NCI-H510A (cell line): Measurements from ENCODE around the gene MED15.

Source experiments
- DNase-seq: peaks from one replicate; lab custom pipeline; 2025; lab: John Stamatoyannopoulos, UW

The MED15 gene

DNA sequence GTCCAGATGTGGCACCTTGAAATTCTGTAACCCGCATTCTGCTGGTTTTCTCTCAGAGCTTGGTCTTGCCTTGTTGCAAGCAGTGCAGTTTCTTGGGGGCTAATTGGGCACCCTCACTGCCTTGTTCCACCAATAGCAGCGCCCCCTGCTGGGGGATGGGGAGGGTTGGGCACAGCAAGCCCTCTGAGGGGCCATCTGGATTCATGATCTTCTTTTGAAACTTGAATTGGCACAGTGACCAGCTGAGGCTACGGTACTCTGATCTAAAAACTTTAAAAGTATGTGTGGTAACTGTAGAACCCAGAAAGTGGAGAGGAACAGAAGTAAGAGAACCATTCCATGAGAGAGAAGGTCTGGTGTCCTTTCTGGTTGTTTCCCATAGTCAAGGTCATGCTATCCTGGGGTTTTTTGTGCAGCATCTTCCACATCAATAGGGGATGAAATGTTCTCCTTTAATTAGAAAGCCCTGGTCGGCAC is 64.2 kb downstream of the MED15 start:
- DNase-seq: no peak

DNA sequence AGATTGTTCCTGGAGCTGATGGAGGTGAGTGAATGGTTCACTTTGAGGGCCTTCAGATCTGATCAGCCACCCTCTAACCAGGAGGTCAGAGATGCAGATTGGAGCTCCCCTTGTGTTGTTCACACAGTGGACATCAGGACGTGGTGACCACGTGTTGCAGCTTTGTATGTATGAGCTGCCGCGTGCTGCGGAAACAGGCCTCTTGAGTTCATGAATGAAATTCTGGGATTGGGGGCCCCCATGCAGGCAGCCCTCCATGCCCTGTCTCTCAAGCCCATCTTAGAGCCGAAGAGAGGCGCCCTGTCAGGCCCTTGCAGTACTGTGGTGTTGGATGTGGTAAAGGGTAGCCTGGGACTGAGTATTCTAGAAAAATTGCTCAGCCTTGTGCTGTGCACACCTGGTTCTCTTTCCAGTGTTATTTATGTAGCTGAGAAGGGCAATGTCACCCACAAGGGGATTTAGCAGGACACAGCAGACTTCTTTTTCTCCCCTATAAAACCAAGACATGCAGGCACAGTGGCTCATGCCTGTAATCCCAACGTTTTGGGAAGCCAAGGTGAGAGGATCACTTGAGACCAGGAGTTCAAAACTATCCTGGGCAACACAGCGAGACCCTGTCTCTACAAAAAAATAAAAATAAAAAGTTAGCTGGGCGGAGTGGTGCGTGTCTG is 64.9 kb downstream of the MED15 start:
- DNase-seq: no peak

DNA sequence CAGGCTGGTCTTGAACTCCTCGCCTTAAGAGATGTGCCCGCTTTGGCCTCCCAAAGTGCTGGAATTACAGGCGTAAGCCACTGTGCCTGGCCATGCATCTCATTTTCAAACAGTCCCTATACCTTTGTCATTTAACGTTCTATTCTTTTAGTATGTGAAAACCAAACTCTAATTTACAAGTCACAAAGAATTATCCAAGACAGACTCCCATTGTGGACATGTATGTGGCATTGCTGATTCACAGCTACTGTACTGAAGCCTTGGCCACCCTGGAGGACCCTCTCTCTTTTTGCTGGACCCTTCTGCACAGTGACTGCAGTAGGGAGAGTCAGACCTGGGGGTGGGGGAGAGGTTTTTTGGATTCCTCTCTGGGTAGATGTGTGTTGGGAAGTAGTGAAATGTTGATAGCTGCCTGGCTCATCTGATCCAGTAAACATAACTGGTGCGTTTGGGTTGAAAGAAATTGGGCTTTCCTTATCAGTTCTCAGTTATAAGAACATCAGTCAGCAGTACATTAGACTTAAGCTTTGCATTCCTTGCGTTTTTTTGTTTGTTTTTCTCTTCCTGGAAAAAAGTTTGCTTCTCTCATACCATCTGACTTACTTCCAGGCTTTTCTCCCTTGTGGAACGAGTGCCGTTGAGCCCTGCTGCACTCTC is 65.9 kb downstream of the MED15 start:
- no peak for DNase-seq

DNA sequence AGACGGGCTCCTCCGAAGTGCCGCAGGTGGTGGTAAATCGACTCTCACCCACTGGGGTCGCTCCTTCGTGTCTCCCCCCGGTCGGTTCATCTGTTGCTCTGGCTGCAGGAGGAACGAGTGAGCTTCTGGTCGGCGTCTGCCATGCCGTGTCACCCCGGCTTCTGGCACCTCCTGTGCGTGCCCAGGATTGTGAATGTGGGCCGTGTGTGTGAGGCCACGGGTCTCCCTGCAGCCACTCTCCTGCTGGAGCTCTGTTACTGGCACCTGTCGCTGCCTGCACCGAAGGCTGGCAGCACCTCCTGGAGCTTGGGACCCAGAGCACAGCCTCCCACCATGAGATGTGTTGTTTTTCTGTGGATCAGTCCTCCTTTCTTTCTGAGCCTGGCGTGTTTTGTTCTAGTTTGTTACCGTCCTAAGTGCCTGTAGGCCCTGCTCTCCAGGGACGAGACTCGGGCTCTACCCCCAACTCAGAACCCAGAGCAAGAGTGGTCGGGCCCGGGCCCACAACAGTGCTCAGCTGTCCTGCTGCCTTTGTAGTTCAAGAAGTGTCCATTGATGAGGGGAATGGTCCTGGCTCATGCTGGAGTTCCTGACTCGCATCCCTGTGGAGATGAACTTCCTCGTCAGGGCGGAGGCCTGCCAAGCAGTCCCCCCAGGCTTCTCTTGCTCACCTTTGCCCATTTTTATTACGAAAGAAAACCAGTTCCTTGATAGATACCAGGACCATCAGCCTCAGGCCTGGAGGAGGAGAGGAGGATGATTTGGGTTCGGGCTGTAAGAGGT is 66.6 kb downstream of the MED15 start:
- DNase-seq: no peak

DNA sequence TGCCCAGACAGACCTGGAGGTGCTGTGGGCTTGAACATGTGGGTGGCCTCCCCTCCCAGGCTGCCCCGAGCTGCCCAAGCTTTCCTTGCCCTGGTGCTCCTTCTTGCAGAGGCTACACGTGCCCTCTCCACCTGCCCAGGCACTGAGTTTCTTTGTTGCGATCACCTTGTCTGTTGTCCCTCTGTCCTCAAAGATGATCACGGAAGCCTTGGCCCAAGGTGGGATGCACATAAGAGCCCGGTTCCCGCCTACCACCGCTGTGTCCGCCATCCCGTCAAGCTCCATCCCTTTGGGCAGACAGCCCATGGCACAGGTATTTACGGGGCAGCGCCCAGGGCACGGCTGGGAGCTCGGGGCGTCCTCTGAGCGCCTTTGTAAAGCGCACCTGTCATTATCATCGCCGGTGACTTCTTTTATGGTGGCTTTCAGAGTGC is 67.5 kb downstream of the MED15 start:
- no peak for DNase-seq

DNA sequence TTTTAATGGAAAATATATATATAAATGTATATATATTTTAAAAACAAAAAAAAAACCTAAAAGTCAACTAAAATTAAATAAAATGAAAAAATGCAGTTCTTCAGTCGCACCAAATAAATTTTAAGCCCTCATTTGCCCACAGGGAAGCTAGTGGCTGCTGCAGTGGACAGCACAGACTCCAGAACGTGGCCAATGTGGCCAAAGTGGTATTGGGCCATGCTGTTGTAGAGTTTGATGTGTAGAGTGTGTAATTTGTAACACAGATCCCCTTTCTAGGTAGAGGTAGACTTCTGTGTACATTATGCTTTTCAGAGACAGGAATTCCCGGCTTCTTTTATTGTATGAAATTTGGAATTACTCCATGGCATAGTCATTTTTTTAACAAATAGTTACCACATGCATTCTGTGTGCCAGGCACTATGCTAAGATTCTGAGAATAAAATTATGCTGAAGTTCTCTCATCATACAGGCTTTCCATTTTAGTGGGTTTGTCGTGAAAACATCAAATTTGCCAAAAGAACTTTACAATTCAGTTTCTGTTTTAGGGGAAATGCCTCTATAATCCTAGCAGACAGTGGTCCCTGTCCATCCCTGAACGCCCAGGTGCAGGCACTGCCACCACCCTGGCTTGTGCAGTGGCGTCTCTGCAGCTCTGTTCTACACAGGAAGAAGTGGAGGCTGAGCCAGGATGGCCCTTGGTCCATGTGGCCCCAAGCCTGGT is 68.5 kb downstream of the MED15 start:
- no peak for DNase-seq

DNA sequence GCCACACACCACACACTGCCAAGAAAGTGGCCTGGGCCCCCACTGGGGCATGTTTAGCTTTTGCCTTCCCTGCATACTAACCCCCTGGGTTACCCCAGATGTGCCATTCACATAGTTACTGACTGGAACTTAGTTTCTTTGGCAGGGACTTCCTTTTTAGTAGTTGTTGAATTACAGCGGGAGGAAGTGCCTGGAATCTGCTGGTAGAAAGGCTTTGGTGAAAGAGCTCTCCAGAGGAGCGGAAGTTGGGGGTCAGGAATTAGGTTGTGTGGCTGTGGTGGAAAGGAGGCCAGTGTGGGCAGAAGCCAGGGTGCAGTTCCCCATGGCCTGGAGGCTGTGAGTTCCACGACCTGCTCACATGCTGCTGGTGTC is 69.0 kb downstream of the MED15 start:
- no peak for DNase-seq

DNA sequence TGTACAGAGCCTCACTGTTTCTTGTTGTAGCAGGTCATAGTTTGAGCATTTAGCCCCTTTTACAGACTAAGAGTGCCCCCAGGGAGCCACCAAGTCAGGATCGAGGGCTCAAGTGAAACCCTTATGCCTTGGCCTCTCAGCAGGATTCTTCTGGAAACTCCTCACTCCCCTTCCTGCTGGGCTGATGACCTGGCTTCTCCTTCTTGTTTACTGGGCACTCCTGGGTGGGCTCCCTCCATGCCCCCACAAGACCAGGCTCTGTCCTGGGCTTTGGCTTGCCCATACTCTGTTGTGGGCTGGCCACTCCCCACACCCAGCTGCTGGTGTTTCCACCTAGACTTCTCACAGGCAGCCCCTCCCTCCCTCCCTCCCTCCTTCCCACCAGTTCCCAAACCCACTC is 69.6 kb downstream of the MED15 start:
- no peak for DNase-seq

DNA sequence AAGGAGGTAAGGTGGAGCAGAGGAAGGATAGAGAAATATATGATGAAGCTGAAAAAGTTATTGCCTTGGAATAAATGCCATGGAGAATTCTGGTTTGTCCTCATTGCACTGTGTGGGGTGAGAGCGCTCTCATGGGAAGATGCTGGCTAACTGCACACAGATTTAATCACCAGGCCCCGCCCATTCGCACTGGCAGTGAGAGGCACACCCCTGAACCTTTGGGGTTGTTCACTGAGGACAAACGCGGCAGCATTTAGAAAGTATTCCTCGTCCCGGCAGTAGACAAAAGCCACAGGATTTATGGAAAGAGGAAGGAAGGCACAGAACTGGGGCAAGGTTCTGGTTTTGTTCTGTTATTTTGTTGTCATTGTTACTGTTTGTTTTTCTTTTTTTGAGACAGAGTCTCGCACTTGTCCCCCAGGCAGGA is 70.2 kb downstream of the MED15 start:
- DNase-seq: no peak

DNA sequence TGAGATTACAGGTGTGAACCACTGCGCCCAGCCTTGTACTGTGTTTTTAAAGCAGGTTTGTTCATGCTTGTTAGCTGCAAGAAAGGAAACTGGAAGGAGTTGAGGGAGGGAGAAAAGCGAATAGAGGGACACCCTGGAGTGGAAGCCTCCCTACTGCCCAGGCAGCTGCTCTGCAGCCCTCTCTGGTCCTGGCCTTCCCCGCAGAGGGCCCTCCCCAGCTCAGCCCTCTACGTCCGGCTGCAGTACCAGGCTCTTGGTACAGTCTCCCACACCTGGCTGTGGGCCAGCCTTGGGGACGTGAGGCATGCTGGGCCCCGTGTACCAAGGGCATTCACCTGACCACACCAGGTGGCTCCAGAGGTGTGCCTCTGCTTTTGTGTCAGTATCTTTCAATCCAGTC is 70.8 kb downstream of the MED15 start:
- no peak for DNase-seq

DNA sequence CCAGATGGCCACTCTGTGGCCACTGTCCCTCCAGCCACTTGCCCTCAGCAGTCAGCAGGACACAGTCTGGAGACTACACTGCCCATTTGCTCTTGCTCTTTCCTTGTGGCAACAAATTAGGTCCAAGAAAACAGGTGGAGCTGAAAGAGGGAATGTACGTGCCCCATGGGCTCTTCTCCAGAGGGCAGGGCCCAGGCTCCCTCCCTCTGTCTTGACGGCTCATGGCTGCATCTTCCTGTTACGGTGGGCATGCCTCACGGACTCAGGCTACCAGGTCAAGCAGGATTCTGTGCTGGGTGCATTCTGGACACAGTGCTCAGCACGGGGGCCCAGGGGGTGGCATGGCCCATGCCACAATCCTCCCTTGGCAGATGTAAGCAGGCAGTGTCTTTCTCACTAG is 71.3 kb downstream of the MED15 start:
- no peak for DNase-seq

DNA sequence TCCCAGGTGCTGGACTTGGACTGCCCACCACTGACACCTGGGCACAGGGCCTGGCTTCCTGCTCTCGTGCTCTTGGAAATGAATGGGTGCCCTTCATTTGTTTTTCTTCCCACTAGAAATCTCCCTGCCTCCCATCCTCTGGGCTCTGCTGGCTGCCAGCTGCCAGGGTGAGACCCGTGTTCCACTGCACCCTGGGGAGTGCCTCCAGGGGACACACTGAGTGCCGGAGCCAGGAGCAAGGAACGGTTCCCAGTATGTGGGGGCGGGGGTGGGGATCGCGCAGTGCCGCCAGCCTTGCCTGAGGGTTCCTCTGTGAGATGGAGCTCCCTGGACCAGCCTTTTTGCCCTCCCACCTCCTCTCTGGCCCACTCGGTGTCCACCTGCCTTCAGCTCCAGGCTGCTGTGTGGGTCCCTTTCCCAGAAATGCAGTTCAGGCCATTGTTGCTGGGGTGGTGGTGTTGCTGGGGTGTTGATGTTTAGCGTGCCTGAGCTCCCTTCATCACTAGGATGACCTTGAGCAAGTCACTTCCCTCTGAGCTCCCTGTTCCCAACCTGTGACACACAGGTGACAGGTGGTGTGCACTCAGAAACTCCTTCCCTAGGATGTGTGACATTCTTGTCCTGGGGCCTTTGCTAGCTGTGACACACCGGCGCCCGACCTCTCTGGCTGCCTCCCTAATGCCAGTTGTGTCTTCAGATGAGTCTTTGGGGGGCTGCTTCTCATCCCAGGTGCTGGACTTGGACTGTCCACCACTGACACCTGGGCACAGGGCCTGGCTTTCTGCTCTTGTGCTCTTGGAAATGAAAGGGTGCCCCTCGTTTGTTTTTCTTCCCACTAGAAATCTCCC is 72.1 kb downstream of the MED15 start:
- DNase-seq: no peak

DNA sequence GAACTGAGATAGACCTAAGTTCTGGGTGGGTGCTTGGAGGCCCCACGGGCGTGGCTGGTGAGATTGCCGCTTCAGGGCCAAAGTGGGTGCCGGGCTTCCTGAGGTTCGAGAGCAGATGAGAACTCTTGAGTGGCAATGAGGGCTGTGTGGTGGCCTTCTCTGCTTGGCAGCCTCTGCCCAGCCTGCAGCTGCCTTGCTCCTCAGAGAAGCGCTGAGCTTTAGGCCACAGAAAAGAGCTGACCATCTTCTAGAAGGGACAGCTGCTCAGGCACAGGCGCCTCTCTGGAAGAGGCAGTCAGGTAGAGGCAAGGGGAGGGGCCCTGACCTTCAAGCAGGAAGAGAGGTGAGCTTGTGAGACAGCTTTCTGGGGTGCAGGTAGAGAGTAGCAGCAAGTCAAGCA is 72.8 kb downstream of the MED15 start:
- DNase-seq: no peak

DNA sequence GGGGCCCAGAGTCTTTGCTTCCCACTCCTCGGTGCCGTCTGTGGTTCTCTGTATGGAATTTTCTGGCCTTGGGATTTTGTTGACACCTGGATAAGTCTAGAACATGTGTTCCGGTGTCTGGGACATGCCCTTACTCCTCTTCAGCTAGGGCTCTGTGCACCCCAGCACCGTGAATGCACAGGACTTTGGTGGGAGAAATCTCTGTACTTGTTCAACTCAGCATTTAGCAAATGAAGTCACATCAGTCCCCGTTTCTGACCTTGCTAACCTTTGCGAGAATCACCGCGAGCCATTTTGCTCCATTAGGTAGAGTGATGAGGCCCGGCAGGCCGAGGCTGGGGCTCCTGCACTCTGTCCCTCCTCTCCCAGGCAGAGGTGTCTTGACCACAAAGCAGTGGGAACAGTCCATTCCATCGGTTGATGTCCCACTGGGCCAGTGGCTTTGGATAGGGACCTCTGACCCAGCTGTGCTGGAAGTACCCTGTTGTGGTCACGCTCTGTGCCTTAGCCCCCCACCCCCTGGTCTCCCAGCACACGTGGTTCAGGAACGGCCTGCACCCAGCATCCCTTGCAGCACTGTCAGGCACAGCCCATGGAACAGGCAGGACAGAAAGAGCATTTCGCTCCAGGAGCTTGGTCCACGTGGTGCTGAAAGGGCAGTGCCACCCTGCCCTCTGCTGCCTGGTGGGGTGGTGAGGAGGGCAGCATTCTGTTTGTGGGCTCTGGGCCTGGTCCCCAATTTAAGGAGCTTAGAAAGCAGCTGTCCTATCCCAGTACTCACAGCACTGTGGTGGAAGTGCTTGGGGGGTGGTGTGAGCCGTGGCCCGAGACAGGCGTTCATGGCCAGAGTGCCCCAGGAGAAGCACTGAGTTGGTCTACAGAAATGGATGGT is 73.4 kb downstream of the MED15 start:
- no peak for DNase-seq

DNA sequence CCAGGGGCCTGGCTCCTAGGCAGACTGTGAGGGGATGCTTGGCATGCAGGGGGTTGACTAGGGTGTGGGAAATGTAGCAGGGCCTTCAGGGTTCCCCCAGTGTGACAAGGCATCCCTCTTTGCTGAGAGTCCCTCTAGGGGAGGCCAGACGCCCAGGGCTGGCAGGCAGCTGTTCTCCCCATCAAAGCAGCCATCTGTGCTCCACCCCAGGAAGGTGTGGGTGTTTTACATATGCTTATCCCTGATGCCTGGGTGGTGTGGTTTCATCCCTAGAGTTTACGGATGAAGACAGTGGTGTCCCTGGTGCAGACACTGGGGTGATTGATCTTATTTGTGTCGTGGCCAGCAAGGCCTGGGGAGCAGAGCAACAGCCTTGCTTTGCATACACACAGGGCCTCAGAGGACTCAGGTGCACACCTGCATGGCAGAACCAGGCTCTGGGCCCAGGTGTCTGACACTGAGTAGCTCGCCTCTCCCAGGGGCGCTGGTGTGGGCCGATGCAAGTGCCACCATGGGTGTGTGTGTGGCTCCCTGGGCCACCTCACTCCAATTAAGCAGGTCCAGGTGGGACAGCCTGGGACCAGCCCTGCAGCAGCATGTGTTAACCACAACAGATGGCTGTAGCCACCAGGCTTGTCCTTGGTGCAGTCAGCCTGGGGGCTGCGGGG is 74.2 kb downstream of the MED15 start:
- DNase-seq: no peak

DNA sequence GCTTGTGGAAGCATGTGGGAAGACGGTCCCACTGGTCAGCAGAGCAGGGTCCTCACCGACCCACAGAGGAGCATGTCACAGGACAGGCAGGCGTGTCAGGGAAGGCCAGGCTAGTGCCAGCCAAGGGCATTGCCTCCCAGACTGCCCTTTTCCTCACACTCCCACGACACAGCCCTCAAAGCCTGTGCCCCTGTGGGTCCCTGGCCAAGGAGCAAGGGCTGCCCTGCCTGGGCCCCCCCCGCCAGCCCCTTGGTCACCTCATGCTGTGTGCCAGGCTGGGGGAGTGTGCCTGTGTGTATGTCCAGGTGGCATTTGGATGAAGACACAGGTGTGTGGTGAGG is 74.7 kb downstream of the MED15 start:
- DNase-seq: no peak

DNA sequence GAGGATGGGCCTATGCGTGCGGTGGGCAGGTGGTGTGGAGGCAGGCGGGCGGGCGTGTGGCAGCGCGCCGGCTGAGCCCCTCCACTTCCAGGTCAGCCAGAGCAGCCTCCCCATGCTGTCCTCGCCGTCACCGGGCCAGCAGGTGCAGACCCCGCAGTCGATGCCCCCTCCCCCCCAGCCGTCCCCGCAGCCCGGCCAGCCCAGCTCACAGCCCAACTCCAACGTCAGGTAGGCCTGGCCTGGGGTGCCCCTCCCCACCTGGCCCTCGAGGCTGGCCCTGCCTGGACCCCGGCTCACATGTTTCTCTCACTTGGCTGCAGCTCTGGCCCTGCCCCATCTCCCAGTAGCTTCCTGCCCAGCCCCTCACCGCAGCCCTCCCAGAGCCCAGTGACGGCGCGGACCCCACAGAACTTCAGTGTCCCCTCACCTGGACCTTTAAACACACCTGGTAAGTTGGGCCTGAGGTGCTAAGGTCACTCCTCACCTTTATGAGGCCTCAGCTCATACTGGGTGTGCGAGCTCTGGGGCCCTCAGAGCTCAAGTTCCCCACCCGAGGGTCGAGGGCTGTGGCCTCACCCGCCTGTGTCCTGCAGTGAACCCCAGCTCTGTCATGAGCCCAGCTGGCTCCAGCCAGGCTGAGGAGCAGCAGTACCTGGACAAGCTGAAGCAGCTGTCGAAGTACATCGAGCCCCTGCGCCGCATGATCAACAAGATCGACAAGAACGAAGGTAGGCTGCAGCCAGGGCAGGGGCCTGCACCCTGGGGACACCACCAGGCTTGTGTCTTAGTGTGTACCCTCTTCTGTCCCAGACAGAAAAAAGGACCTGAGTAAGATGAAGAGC is 75.3 kb downstream of the MED15 start:
- DNase-seq: no peak

DNA sequence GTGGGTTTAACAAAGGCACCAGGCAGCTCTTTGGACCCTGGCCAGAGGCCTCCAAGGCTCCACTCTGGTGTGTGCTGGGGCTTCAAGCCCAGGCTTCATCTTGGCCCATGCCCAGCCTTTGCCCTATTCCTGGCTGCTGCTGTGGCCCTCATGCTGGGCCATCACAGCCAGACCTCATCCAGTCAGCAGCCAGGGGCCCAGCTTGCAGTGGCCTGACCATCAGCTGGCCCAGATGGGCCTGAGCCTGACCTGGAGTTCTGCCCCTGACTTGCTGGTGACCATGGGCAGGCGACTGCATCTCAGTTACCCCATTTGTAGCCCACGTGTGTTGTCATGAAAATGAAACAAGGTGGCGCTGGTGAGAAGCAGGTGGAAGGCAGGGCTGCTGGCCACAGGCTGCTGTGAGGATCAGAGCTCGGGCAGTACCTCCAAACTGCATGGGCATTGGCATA is 76.1 kb downstream of the MED15 start:
- no peak for DNase-seq
